WTC11 (cell line): ENCODE results near the gene PPARA.

ENCODE experiments used
- ATF1 ChIP-seq: sonication (generic); formaldehyde crosslinking; IDR thresholded peaks from 2 replicates; pipeline ENCODE4 v1.8.1; 2023; ENCODE audit warnings: mild to moderate bottlenecking, moderate library complexity, missing genetic modification reagents
- FOXJ3 ChIP-seq: sonication (generic); formaldehyde crosslinking; IDR thresholded peaks from 2 replicates; pipeline ENCODE4 v1.9.0; 2021; ENCODE audit warnings: missing genetic modification reagents, mild to moderate bottlenecking, borderline replicate concordance
- FOXP1 ChIP-seq: sonication (generic); formaldehyde crosslinking; IDR thresholded peaks from 2 replicates; pipeline ENCODE4 v1.8.0; 2022; ENCODE audit warnings: missing genetic modification reagents, mild to moderate bottlenecking, moderate library complexity, borderline replicate concordance
- NFYB ChIP-seq: sonication (generic); formaldehyde crosslinking; conservative IDR thresholded peaks from 2 replicates; pipeline ENCODE4 v1.8.0; 2022; ENCODE audit warnings: low read depth, missing genetic modification reagents
- SMAD3 ChIP-seq: sonication (generic); formaldehyde crosslinking; IDR thresholded peaks from 2 replicates; pipeline ENCODE4 v1.8.0; 2022; ENCODE audit warnings: missing genetic modification reagents, mild to moderate bottlenecking, borderline replicate concordance
- SMAD4 ChIP-seq: sonication (generic); formaldehyde crosslinking; IDR thresholded peaks from 2 replicates; pipeline ENCODE4 v1.8.0; 2022; ENCODE audit warnings: mild to moderate bottlenecking, missing genetic modification reagents
- TP53 ChIP-seq: sonication (generic); formaldehyde crosslinking; IDR thresholded peaks from 2 replicates; pipeline ENCODE4 v1.8.1; 2023; ENCODE audit warnings: mild to moderate bottlenecking, missing genetic modification reagents
- ZNF138 ChIP-seq: sonication (generic); formaldehyde crosslinking; conservative IDR thresholded peaks from 2 replicates; pipeline ENCODE4 v1.8.1; 2022; ENCODE audit warnings: mild to moderate bottlenecking, moderate library complexity, missing genetic modification reagents
- ZNF232 ChIP-seq: sonication (generic); formaldehyde crosslinking; IDR thresholded peaks from 2 replicates; pipeline ENCODE4 v1.8.0; 2022; ENCODE audit warnings: mild to moderate bottlenecking, missing genetic modification reagents
- TF ChIP-seq, protein P1 (sequence below): fragments of 200-600 bp; IDR thresholded peaks from 2 replicates; pipeline ENCODE4 v1.8.0; 2022; ENCODE audit warnings: antibody characterized with exemption
- TF ChIP-seq, protein P2 (sequence below): sonication (generic); formaldehyde crosslinking; IDR thresholded peaks from 2 replicates; pipeline ENCODE4 v1.8.0; 2022; ENCODE audit warnings: mild to moderate bottlenecking, missing genetic modification reagents
- TF ChIP-seq, protein P3 (sequence below): sonication (generic); formaldehyde crosslinking; IDR thresholded peaks from 2 replicates; pipeline ENCODE4 v1.8.1; 2023; ENCODE audit warnings: mild to moderate bottlenecking, missing genetic modification reagents, moderate library complexity
- TF ChIP-seq, protein P4 (sequence below): sonication (generic); formaldehyde crosslinking; IDR thresholded peaks from 2 replicates; pipeline ENCODE4 v1.8.0; 2022; ENCODE audit warnings: mild to moderate bottlenecking, missing genetic modification reagents
- TF ChIP-seq, protein P5 (sequence below): sonication (generic); formaldehyde crosslinking; IDR thresholded peaks from 2 replicates; pipeline ENCODE4 v1.8.1; 2022; ENCODE audit warnings: low read depth, mild to moderate bottlenecking, moderate library complexity, missing genetic modification reagents, borderline replicate concordance

DNA sequence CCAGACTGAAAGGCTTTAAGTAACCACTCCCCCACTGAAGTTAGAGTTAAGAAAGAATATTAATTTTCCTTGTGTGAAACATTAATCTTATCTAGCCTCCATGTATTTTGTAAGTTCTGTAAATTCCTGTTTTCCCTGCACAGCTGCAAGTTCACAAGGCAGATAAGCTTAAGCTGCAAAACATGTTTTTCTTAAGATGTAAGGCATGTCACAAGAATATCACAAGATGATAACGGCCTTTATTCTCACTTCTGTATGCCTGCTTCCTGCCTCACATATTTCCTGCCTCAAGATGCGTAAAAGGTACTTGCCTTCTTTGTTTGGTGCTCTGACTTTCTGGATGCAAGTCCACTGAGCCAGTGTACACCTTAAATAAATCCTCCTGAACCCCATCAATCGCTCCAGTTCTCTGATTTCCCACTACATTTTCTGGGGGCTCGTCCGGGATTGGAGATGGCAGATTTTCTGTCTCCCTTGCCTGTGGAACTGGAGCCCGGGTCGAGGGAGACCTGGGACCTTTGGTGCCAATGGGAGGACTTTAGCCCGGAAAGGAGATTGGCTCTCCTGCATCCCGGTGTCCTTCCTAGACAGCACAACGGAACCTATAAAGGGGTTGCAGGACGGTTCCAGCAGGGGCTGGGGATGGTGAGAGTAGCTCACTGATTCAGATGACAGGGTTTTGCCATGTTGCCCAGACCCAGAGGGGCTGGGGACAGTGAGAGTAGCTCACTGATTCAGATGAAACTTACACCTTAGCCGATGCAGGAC lies 30.2 kb downstream of the PPARA start:
- TF ChIP-seq SMAD4 (CRISPR knock-in tag) = no peak
- no peak for TF ChIP-seq FOXP1
- TF ChIP-seq, protein P1, sequence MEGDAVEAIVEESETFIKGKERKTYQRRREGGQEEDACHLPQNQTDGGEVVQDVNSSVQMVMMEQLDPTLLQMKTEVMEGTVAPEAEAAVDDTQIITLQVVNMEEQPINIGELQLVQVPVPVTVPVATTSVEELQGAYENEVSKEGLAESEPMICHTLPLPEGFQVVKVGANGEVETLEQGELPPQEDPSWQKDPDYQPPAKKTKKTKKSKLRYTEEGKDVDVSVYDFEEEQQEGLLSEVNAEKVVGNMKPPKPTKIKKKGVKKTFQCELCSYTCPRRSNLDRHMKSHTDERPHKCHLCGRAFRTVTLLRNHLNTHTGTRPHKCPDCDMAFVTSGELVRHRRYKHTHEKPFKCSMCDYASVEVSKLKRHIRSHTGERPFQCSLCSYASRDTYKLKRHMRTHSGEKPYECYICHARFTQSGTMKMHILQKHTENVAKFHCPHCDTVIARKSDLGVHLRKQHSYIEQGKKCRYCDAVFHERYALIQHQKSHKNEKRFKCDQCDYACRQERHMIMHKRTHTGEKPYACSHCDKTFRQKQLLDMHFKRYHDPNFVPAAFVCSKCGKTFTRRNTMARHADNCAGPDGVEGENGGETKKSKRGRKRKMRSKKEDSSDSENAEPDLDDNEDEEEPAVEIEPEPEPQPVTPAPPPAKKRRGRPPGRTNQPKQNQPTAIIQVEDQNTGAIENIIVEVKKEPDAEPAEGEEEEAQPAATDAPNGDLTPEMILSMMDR = no peak
- no peak for TF ChIP-seq TP53
- no peak for TF ChIP-seq FOXJ3 (CRISPR knock-in tag)
- TF ChIP-seq, protein P2, sequence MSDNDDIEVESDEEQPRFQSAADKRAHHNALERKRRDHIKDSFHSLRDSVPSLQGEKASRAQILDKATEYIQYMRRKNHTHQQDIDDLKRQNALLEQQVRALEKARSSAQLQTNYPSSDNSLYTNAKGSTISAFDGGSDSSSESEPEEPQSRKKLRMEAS (CRISPR knock-in tag) = no peak
- TF ChIP-seq, protein P3, sequence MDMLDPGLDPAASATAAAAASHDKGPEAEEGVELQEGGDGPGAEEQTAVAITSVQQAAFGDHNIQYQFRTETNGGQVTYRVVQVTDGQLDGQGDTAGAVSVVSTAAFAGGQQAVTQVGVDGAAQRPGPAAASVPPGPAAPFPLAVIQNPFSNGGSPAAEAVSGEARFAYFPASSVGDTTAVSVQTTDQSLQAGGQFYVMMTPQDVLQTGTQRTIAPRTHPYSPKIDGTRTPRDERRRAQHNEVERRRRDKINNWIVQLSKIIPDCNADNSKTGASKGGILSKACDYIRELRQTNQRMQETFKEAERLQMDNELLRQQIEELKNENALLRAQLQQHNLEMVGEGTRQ (CRISPR knock-in tag) = no peak
- TF ChIP-seq NFYB = no peak
- no peak for TF ChIP-seq SMAD3 (CRISPR knock-in tag)
- TF ChIP-seq, protein P4, sequence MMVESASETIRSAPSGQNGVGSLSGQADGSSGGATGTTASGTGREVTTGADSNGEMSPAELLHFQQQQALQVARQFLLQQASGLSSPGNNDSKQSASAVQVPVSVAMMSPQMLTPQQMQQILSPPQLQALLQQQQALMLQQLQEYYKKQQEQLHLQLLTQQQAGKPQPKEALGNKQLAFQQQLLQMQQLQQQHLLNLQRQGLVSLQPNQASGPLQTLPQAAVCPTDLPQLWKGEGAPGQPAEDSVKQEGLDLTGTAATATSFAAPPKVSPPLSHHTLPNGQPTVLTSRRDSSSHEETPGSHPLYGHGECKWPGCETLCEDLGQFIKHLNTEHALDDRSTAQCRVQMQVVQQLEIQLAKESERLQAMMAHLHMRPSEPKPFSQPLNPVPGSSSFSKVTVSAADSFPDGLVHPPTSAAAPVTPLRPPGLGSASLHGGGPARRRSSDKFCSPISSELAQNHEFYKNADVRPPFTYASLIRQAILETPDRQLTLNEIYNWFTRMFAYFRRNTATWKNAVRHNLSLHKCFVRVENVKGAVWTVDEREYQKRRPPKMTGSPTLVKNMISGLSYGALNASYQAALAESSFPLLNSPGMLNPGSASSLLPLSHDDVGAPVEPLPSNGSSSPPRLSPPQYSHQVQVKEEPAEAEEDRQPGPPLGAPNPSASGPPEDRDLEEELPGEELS (CRISPR knock-in tag) = no peak
- TF ChIP-seq, protein P5, sequence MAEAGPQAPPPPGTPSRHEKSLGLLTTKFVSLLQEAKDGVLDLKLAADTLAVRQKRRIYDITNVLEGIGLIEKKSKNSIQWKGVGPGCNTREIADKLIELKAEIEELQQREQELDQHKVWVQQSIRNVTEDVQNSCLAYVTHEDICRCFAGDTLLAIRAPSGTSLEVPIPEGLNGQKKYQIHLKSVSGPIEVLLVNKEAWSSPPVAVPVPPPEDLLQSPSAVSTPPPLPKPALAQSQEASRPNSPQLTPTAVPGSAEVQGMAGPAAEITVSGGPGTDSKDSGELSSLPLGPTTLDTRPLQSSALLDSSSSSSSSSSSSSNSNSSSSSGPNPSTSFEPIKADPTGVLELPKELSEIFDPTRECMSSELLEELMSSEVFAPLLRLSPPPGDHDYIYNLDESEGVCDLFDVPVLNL = no peak
- TF ChIP-seq ZNF138 = no peak
- no peak for TF ChIP-seq ATF1
- no peak for TF ChIP-seq ZNF232 (CRISPR knock-in tag)
